Measurements from ENCODE around the gene ANKRD13D.

DNA sequence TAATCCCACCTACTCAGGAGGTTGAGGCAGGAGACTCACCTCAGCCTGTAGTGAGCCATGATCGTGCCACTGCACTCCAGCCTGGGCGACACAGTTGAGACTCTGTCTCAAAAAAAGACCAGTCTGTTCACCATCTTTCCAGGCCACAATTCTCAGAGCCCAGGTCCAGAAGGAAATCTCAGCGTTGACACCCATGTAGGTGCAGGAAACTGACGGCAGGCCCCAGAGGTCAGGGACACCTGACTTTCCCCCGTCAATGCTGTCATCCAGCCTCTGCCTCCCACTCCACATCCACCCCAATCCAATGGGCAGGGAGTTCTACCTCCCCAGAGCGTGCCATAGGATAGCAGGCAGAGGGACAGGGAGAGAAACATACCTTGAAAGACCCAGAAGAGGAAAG, 28.7 kb upstream of the ANKRD13D start:
- TF ChIP-seq, protein P1, sequence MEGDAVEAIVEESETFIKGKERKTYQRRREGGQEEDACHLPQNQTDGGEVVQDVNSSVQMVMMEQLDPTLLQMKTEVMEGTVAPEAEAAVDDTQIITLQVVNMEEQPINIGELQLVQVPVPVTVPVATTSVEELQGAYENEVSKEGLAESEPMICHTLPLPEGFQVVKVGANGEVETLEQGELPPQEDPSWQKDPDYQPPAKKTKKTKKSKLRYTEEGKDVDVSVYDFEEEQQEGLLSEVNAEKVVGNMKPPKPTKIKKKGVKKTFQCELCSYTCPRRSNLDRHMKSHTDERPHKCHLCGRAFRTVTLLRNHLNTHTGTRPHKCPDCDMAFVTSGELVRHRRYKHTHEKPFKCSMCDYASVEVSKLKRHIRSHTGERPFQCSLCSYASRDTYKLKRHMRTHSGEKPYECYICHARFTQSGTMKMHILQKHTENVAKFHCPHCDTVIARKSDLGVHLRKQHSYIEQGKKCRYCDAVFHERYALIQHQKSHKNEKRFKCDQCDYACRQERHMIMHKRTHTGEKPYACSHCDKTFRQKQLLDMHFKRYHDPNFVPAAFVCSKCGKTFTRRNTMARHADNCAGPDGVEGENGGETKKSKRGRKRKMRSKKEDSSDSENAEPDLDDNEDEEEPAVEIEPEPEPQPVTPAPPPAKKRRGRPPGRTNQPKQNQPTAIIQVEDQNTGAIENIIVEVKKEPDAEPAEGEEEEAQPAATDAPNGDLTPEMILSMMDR (IDR thresholded peaks at IDR 0.05; ENCODE audit: low read depth, low read length, poor library complexity, severe bottlenecking) = no peak
- TF ChIP-seq EZH2phosphoT487 (IDR thresholded peaks at IDR 0.05; ENCODE audit: borderline replicate concordance, low read length) = no peak
